ENCODE results near the gene RPL3.
"Not testable (repeated sequence)": the region's sequence is repeated elsewhere in the genome, so short reads cannot be mapped to it uniquely, and the experiment has no call there.

The RPL3 gene

DNA sequence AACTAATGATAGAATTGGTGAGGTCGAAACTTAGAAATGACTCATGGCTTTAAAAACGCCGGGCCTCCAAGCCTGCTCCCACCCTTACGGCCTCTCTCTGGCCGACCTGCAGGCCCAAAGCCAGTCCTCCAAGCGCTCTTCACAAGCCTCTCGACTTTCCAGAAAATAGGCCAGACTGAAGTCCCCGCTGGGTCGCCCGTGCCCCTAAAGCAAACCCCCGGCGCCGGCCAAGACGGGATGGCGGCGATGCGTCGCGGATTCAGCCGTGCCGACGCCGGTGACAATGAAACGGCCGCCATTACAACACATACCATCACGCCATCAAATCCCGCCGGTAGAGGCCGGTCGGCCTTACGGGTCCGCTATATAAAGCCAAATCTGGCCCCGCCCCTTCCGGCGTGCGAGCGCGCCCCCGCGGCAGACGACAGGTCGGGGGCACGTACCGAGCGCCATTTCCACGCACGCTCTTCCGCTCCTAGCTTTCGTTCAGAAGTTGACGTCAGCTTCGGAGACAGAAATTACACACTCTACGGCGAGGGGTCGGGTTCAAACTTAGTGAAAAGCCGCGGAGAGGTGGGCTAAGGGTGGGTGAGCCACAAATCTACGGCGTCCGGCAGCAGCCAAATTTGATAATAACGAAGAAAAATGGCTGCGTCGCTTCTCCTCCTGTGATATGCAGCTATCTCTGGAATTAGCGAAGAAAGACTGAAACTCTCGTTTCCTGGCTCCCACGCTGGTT is at the start of gene RPL3:
Gene RPL3 (minus strand): TSS at position 340 of the 739 bp plus-strand sequence. CDS start 26 bp downstream, at position 314.
- DNase-seq, result peak; percentile 99

DNA sequence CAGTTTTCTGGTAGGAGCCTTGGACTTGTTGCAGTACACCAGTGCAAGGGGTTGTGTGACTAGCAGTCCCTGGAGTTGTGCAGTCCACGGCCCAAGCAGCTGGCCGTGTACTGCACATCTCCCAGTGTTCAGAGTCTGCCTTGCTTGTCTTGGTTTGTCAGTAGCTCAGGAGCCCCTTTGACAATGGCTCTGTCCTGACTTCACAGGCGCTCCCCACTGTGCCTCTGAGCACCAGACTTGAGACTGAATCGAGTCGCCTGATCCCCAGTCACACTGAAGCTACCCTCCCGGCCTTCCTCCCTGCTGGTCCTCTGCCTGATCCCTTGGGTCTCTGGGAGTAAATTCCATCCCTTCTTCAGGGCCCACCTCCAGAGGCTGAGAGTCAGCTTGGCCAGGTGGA is 49.8 kb upstream of the RPL3 start:
- no peak for DNase-seq

DNA sequence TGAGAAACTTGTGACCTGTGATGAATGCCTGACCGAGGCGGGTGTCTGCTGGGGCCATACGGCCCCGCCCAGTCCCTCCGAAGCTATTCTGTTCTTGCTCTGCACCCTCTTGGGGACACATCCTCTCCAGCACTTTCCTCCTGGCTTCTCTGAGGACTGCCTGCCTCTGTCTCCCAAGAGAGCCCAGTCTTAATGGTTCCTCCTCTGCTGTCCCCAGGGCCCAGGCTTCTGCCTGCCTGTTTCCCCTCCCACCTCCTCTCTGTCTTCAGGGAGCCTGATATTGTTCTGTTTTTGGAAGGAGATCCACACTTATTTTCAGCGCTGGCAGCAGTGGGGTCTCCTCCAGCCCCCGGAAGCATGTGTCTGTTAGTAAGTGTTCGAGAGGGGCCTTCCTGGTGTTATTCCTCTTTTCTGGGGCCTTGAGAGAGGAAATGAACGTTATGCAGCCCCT is 49.1 kb upstream of the RPL3 start:
- DNase-seq, result no peak

DNA sequence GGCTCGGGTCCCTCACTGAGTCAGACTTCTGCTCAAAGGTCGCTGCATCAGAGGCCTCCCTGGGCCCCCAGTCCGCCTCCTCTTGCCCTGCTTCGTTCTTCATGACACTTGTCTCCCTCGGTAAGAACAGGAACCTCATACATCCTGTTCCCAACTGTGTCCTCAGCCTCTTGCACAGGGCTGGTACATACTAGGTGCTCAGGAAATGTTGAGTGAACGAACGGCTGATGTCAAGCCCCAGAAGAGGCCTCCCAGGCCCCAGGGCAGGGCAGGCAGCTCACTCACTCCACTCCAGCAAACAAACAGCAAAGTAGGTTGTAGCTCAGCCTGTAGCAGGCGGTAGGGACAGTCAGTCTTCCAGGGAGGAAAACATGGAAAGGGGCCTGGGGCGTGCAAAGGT is 47.6 kb upstream of the RPL3 start:
- DNase-seq, result no peak

DNA sequence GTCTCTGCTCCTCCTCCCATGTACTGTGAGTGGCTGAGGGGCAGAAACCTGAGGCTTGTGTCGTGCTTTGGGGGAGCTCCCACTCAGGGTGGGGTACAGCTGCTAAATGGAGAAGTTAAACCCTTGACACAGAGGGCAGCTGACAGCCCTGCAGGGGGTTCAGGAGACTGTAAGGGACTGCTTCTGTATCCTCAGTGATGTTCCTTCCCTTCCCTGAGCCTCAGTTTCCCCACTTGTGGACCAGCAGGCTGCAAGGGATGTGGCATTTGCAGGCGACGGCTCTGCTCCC is 46.0 kb upstream of the RPL3 start:
- no peak for DNase-seq

DNA sequence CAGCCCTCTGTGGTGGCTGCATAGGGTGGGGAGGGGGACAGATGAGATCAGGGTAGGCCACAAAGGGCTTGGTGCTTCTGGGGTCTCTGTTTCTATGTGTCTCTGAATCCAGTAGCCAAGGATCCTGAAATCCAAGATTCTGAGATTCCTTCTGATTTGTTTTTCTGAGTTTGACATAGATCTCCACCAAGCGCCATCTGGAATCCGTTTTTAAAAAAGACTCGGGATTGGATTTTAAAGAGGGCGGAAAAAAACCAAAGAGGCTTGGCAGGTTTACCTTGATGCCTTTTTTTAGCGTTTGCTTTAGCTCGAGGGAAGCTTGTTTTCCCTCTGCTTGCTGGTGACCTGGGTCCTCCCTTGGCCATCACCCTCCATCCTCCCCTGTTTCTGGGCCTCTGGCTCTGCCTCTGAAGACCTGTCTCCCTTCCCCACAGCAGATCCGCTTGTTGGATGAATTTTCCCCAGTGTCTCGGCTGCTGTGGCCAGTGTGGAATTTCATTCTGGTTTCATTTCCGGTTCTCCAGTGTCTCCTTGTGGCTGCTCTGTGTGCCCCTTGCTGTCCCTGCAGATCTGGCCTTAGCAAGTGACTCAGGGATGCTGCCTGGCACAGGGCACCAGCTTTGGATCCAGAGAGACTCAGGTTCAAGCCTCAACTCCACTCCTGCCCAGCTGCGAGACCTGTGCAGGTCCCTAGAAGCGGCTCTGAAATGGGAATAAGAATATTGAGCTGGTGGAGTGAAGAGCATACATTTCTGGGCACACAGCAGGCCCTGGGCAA is 45.5 kb upstream of the RPL3 start:
- no peak for DNase-seq

DNA sequence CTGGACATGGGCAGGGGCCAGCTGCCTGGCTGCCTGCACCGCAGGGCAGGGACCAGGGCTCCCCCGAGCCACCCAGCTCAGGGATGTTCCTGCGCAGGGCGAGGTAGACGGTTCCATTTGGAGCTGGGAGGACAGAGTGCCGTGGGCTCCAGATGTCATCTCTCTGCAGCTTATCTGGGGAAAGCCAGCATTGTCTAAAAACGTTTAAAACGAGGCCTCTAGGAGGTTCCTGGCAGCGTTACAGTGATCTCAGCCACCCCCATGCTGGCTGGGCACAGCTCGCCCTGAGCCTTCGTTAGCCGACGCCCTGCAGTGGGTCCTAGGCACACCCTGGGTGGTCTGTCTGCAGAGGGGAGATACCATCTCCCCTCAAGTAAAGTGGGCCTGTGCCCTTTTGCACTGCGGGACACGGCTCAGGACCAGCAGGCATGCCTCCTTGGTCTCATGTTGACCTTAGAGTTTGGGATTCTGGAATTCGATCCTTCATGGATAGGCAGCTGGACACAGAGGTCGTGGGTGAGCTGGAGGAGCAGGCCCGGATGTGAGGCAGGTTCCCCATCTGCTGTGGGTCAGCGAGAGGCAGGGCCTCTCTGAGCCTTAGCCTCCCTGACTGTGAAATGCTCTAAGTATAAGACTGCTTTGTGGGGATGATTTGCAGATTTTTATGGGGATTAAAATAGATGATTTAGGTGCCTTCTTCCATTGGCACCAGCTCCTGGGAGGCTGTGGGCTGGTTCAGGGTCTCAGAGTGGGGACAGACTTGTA is 44.5 kb upstream of the RPL3 start:
- DNase-seq, result no peak

DNA sequence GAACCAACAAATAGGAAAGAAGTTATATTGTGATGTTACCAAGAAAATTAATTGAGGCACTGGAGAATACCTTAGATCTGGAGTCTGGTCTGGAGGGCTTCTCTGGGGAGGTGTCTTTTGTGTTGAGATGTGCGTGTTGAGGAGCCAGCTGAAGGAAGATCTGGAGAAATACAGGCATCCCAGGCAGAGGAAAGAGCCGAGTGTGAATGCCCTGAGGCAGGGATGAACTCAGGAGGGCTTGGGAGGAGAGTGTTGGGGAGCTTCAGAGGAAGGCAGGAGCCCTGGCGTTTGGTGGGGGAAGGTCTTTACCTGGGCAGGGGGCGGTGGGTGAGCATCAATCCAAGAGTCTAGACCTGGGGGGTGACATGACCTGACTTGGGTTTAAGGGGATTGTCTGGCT is 43.5 kb upstream of the RPL3 start:
- DNase-seq, result no peak

DNA sequence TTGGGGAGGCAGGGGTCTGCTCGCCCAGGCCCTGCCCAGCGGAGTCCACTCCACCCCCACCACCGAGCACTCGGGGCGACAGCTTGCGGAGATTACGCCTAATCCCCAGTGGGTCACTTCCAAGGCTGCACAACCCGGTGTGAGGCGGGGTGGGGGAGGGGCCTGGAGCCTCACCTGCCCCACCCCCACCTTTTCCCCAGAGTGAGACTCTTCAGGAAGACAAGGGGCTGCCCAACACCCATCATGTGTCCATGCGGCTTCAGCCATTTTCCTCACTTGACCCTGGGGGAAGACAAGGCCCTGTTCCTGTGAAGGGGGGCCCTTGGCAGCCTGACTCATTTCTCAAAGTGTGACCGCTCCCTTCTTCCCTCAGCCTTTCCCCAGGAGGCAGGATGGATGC is 42.8 kb upstream of the RPL3 start:
- no peak for DNase-seq

DNA sequence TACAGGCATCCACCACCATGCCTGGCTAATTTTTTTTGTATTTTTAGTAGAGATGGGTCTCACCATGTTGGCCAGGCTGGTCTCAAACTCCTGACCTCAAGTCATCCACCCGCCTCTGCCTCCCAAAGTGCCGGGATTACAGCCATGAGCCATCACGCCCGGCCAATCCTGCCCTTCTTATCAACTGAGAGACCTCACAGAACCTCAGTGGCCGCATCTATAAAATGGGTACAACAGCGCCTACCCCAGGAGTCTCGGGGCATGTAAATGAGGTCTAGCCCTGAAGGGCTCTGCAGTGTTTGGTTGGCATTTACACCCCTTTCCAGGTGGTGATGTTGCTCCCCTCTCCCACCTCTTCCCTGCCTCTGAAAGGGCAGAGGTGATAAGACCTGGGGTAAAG is 42.1 kb upstream of the RPL3 start:
- DNase-seq, result no peak

DNA sequence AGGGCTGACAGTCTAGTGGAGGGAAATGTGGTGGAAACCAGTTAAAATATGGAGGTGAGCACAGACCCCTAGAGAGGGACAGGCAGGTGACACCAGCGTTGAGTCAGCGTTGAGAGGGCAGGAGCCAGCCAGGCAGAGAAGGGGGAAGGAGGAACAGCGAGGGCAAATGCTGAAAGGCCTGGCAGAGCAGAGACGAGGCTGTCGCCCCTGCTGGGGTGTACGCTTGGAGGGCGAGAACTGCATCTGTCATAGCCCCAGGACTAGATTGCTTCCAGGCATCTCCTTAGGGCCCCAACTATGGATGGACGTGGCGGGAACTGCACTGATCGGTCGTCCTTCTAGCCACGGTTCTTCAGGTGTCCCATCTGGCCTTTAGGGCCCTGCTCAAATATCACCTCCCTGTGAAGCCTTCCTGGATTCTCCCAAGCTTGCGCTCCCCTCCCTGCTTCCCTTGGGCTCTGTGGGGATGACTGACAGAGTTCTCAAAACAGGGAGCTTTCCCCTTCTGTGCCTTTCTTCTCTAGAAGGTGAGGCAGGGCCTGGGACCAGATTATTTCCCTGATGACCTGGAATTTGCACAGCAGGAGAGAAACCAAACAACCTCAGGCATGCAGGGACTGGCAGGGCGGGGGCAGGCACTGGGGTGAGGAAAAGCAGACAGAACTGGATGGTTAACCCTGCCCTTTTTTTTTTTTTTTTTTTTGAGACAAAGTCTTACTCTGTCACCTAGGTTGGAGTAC is 41.4 kb upstream of the RPL3 start:
- no peak for DNase-seq

DNA sequence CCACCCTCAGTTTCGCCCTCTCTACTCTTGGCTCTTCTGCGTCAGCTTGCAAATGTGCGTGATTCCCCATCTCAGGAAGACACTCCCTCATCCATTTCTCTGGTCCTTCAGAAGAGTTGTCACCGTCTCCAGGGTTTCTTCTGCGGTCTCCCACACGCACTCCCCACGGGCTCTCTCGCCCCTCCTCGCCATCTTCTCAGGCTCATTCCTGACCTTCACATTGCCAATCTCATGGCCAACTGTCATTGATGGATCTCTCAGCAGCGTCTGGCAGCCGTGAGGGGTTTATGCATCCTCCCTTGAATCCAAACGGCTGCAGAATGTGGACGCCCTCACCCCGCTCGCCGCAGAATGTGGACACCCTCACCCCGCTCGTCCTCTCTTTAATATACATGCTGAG is 40.8 kb upstream of the RPL3 start:
- DNase-seq, result no peak

DNA sequence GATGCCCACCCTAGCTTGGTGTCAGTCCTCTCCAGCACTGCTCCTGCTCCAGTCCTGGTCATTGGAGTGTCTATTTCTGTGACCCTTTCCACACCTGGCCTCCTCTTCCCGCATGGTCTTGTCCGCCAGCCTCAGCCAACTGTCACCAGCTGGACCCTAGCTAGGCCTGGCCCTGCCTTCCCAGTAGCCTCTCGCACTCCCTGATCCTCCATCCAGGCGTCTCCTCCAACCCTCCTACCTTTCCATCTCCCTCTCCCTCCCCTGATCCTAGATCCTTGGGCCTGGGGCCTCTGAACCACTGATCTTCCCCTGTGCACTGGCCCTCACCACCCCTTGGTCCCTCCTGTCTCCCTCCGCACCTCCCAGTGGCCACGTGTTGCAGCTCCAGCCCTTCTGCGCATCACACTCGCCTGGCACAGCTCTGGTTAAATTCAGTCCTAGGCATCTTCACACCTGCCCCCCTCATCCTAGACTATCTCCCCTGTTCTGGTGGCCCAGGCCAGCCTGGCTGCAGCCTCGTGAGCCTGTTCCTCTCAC is 40.3 kb upstream of the RPL3 start:
- no peak for DNase-seq

DNA sequence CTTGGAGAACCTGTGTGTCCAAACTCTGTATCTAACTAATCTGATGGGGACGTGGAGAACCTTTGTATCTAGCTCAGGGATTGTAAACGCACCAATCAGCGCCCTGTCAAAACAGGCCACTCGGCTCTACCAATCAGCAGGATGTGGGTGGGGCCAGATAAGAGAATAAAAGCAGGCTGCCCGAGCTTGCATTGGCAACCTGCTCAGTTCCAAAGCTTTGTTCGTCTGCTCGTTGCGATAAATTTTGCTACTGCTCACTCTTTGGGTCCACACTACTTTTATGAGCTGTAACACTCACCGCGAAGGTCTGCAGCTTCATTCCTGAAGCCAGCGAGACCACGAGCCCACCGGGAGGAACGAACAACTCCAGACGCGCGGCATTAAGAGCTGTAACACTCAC is 38.8 kb upstream of the RPL3 start:
- not testable (repeated sequence) for DNase-seq

DNA sequence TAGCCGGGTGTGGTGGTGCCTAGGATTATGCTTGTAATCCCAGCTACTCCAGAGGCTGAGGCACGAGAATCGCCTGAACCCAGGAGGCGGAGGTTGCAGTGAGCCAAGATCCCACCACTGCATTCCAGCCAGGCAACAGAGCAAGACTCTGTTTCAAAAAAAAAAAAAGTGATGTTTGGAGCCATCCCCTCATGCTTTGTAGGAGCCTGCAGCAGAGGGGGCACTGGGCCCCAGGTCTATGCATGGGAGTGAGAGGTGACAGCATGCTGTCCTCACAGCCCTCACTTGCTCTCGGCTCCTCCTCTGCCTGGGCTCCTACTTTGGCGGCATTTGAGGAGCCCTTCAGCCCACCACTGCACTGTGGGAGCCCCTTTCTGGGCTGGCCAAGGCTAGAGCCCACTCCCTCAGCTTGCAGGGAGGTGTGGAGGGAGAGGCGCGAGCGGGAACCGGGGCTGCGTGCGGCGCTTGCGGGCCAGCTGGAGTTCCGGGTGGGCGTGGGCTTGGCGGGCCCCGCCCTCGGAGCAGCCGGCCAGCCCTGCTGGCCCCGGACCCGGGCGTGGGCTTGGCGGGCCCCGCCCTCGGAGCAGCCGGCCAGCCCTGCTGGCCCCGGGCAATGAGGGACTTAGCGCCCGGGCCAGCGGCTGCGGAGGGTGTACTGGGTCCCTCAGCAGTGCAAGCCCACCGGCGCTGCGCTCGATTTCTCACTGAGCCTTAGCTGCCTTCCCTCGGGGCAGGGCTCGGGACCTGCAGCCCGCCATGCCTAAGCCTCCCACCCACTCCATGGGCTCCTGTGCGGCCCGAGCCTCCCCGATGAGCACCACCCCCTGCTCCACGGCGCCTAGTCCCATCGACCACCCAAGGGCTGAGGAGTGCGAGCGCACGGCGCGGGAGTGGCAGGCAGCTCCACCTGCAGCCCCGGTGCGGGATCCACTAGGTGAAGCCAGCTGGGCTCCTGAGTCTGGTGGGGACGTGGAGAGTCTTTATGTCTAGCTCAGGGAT is 38.0 kb upstream of the RPL3 start:
- DNase-seq, result not testable (repeated sequence)

DNA sequence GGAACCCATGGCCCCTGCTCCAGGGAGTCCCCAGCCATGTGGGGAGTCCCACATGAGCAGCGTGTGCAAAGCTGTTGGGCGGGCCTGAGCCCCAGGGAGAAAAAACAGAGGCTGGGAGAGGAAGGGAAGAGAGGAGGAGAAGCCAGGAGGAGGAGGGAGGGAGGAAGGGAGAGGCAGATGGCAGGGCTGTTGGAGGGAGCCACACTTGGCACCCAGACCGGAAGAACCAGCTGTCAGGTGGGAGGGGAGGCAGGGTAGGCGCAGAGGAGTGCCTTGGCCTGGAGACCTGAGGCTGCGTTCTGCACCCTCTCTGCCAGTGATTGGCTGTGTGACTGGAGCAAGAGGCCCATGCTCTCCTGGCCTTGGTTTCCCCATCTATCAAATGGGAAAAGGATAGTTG is 37.0 kb upstream of the RPL3 start:
- no peak for DNase-seq

DNA sequence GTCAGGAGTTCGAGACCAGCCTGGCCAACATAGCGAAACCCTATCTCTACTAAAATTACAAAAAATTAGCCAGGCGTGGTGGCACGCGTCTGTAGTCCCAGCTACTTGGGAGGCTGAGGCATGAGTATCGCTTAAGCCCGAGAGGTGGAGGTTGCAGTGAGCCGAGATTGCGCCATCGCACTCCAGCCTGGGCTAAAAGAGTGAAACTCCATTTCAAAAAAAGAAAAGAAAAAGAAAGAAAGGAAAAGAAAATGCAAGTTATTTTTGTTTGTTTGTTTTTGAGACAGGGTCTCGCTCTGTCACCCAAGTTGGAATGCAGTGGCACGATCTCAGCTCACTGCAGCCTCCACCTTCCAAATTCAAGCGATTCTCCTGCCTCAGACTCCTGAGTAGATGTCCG is 36.4 kb upstream of the RPL3 start:
- not testable (repeated sequence) for DNase-seq

DNA sequence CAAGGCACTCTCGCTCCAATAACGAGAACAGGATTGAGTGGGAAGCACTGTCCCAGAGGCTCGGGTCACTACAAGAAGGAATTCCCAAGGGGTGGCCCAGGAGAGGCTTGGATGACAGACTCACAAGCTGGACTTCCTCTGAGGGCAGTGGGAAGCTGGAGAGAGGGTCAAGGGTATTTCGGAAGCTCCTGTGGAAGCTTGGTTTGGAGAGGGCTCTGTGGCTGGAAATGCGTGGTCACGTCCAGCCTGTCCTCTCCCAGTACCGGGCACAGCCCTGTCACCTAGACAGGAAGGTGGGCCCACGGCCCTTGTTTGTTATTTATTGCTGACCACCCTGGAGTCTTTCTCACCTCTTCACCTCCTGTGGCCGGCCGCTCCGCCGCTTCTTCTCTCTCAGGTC is 35.7 kb upstream of the RPL3 start:
- no peak for DNase-seq

DNA sequence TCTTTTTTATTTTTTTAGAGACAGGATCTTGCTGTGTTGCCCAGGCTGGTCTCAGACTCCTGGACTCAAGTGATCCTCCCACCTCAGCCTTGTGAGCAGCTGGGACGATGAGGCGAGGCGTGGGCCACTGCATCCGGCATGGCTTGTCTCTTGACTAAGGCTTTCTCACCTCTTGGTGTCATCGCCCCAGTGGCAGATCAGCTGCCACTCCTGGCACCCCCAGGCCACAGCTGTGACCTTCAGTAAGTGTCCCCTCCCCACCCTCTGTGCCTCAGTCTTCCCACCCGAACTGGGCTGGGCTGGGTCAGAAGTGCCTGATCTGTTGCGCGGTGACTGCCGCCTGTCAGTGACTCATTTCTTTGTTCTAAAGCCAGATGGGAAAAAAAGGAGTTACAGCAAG is 33.9 kb upstream of the RPL3 start:
- no peak for DNase-seq

DNA sequence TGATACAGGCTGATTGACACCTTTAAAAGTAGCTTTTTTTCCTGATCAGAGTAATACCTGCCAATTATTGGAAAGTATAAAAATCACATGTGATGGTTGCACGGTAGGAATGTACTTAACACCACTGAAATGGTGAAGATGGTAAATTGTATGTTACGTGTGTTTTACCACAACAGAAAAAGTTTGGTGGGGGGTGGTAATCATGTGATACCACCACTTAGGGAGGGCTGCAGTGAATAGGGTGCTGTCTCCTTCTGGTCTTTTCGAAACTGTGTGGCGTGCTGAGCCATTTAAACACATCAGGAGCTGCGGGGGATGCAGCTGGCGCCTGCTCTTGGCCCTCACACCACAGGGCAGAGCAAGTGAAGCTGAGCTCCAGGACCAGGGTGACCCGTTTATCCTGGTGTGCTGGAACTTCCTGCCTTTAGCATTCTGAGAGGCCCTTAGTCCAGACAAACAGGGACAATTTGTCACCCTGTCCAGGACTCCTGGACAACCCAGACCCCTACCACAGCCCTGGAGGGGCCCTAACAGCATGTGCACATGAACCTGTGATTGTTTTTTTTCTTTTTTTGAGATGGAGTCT is 33.0 kb upstream of the RPL3 start:
- DNase-seq, result no peak

DNA sequence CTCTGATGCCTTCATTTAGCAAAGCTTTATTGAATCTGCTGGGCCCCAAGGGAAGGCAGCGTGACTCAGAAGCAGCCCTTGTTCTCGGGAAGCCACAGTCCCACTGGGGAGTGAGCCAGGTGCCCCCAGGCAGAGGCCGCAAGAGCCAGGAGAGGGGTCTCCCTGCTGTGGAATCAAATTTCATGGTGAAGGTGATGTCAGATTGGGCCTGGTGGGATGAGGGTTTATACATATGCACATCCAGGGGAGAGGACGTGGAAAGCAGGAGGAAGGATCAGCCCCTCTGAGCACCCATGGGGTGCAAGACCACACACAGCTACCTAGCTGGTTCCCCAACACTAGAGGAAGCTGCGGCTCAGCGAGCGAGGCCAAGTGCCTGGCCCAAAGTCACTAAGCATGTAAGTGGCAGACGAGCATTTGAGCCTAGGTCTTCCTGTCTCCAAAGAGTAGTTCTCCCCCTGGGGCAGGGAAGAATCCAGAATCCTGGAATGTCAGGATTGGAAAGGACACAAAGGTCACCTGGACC is 32.3 kb upstream of the RPL3 start:
- DNase-seq, result no peak

Measured in right forelimb (tissue), 1 donor.